NCI-H69 (cell line): ENCODE measurements around the gene JAG2.

ENCODE experiments used
- DNase-seq: peaks from one replicate; lab custom pipeline; 2025; lab: John Stamatoyannopoulos, UW

The JAG2 gene

DNA sequence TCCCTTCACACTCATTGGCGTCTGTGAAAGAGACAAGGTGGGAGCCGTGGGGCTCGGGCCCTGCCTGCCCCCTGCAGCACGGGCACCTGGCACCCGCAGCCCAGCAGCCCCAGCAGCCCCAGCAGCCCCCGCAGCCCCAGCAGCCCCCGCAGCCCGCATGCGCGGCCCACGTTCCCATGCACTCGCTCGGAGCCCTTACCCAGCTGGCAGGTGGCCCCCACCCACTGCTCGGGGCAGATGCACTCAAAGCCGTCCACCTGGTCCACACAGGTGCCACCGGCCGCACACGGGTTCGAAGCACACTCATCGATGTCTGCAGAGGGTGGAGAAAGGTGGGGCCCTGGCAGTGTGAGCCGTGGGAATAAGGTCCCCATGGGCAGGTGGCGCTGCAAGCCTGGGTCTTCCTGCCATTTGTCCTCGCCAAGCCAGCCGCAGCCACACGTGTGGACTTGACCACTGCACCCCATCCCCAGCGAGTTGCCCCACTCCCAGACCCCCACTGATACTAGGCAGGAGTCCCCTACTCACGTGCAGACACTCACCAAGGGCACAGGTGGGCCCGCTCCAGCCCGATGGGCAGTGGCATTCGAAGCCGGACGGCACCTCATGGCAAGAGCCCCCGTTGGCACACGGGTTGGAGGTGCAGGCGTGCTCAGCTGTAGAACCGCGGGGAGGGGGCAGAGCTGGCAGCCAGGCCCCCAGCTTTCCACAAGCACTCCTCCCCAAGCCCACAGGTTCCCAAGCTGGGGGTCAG is 17.3 kb downstream of the JAG2 start:
- DNase-seq: no peak

- no peak for DNase-seq
These were observed 18.1 kb downstream of the JAG2 start for GRCh38 chr14:105150368-105151083.

DNA sequence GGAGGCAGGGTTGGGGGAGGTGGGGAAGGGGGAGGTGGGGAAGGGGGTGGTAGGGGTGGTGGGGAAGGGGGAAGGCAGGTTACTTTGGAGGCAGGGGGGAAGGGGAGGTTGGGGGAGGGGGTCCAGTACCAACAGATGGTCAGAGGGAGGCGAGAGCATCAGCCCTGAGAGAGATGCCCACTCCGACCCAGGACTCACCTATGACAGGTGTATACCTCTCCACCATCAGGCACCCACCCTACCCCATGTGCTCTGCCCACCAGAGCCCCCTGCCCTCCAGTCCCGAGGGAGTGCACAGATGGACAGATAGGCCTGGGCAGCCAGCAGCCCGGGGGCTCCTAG is 18.6 kb downstream of the JAG2 start:
- DNase-seq: no peak

- DNase-seq: no peak
These were observed 19.3 kb downstream of the JAG2 start for GRCh38 chr14:105149146-105149781.

DNA sequence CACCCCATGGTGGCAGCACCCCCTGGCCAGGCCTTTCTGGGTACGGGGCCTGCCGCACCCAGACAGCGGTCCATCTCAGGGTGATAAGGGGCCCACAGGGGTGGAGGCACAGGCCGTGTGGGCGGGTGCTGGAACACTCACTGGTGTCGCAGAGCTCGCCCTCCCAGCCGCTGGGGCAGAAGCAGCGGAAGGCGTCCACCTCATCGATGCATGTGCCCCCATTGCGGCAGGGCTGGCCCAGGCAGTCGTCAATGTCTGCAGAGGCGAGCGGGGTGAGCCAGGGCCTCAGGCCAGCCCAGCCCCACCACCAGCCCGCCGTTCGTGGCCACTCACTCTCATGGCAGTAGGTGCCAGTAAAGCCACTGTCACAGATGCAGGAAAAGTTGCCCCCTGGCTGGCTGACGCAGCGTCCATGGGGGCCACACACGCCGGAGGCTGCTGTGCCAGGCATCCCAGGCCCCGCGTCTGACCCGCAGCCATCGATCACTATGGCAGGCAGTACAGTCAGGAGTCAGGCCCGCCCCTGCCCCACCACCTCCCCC is 19.9 kb downstream of the JAG2 start:
- DNase-seq: no peak

DNA sequence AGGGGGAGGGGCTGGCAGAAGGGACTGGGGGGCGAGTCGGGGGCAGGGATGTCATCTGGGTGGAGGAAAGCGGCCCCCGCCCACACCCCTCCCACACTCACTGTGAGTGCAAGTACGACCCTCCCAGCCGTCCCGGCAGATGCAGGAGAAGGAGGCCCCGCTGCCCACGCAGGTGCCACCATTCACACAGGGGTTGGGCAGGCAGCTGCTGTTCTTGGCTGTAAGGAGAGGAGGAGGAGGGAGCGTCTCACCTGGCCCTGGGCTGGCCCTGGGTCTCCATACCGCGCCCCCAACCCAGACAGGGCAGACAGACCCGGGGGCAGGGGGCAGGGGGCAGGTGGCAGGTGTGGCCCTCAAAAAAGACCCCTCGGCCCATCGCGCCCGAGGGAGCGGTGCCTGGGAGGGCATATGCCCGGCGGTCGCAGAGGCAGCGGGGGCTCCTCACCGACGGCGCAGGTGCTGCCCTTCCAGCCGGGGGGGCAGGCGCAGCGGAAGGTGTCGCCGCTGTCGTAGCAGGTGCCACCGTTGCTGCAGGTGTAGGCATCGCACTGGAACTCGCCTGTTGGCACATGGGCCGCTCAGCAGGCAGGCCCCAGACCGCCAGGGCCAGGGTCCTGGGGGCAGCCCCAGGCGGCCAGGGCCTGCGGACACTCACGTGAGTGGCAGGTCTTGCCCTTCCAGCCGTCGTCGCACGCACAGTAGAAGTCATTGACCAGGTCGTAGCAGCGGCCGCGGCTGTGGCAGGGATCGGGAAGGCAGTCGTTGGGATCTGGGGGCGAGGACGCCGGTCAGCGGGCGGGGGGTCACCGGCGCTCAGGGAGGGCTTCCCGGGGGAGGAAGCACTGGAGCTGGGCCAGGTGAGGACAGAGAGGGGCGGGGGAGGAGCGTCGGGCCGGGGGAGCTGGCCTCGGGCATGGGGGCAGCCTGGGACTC is 20.6 kb downstream of the JAG2 start:
- no peak for DNase-seq

DNA sequence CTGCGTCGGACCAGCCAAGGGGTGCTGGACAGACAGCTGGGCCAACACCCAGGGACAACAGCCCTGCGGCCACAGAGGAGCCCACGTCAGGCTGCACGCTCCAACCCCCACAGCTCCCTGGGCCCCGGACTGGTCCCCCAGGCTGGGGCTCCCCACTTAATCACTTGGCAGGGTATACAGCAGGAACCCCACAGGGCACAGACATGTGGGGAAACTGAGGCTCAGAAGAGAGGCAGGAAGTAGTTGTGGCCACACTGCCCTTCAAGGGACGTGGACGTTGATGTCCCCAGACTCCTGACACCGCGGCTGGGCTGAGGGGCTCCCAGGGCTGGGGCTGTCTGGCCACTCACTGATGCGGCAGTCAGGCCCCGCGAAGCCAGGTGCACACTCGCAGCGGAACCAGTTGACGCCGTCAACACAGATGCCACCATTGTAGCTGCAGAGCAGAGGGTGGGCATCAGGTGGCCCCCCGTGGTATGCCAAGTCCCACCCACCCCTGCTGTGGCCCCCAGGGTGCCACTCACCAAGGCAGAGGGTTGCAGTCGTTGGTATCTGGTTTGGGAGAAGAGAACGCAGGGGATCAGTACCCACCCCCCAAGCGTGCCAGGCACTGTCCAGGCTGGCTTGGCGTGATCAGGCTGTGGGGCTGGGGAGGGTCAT is 21.5 kb downstream of the JAG2 start:
- no peak for DNase-seq

GRCh38 chr14:105146181-105146975 is 22.2 kb downstream of the JAG2 start:
- no peak for DNase-seq

DNA sequence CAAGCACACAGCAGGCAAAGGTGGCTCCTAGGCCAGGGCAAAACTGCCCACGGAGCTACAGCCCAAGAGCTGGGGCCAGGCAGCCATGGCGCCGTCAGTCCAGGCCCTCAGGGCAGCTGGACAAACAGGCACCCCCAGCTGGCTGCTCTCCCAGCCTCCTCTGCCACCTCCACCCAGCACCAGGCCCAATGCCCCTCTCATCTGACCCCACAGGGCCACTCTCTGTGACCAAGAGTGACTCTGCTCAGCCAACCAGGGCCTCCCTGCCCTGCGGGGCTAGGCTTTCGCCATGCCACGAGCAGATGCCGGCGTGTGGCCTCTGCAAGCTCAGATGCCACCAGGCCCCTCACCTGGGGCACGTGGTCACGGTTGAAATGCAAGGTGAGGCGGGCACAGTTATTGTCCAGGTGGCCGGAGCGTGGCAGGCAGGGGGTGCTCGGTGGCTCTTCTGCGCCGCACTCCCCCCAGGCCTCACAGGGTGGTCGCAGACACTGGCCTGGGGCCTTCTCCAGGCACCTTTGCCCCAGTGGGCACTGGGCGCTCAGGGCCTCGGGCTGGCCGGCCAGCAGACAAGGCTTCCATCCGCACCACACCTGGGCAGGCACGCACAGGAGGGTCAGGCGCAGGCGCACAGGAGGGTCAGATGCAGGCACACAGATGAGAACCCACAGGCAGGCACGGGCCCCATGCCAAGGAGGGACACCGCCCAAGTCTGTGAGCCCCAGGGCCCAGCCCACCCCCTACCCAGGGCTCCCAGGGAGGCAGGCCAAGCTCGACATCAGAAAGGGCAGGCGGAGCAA is 23.0 kb downstream of the JAG2 start:
- no peak for DNase-seq

- DNase-seq: no peak
These were observed 23.8 kb downstream of the JAG2 start for GRCh38 chr14:105144666-105145380.

DNA sequence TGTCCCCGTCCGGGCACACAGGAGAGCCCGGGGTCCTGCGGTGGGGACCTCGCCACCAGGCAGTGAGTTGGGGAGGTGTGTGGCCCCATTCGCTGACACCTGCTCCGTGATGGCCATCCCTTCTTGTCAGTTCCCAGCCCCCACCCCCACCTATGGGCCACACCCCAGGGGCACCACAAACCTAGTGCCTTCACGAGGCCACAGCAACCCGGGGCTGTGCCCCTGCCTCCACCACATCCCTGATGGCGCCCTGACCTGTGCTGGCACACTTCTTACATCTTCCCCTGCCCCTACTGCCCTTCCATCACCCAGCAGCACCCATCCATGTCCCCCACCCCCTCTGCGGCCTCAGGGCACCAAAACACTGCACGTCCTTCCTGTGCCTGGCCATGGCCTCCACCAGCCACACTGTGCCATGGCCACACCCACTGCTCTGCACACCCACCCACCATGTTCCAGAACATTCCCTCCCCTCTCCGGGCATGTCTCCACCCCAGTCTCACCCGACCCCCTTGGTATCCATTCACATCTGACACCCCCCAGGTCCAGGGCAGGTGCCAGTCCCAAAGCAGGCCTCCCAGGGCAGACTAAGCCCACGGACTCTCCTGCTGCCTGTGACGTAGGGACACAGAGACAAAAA is 24.4 kb downstream of the JAG2 start:
- DNase-seq: no peak

- DNase-seq: no peak
These were observed 25.0 kb downstream of the JAG2 start for GRCh38 chr14:105143451-105144025.

DNA sequence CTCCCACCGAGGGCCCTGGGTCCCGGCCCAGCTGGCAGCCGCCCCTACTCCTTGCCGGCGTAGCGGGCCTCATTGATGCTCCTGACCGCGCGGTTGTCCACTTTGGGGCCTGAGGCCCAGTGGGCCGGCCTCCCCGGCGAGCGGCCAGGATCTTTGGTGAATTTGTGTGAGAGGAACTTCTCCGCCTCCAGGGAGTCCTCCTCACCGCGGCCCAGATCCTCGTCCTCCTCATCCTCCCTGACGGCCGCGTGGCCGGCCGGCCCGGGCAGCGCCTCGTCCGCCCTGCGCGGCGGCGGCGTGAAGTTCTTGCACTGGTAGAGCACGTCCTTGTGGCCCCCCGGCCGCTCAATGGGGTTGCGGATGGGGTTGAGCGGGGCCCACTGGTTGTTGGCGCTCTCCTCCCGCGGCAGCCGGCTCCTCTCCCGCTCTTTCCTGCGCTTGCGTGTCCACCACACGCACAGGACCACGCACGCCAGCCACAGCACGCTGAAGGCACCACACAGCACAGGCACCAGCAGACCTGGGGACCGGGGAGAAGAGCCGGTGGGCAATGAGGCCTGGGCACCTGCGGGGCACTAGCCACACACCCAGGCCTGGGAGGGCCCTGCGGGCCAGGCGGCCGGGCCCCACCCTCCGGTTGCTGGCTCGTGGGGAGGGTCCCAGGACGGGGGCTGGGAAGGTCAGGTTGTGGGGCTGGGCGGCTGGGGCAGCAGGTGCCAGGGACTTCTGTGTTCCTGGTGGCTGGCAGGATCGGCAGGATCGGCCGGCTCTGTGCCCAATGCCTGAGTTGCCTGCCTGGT is 25.7 kb downstream of the JAG2 start:
- DNase-seq: no peak

DNA sequence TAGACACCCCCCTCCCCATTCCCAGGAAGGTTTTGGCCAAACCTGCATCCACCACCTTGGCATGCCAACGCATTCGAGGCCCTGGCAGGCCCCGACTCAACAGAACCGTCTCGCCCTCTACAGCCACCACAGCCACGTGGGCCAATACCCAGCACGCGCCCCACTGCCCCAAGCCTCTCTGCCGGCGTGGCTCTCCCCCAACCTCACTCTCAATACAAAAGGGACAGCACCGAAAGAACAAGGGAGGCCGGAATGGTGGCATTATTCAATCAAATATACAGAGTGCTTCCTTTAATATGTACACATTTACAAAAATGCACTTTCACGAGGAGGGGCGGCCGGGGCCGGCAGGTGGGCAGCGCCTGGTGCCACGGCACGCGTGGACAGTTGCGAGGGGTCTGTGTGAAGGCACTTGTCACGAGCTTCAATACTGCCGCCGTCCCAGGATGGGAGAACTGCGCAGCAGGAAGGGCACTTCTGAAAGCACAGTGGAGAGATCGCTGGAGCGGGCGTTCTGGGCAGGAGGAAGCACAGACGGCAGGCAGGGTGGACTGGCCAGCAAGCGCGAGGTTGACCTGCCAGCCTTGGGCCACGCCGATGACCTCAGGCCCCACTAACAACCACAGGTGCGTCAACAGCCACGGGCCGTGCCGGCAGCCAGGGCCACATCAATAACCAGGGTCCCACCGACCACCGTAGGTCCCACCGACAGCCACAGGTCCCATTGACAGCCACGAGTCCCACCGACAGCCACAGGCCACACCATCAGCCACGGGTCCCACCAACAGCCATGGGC is 26.9 kb downstream of the JAG2 start:
- DNase-seq: no peak

- DNase-seq: no peak
These were observed 27.6 kb downstream of the JAG2 start for GRCh38 chr14:105141026-105141425.

- DNase-seq: no peak
These were observed 28.0 kb downstream of the JAG2 start for GRCh38 chr14:105140581-105140980.
